Measurements from ENCODE around the gene PLAAT4. TPM values are rescaled to one million over a fixed set of nuclear protein-coding genes. Genes with fewer than 3 reads are reported as not detected.
"Not testable (repeated sequence)": the region's sequence is repeated elsewhere in the genome, so short reads cannot be mapped to it uniquely, and the experiment has no call there.

The PLAAT4 gene
- total RNA-seq, 2 experiments from 2014 or later: 16.1 to 16.6 TPM

DNA sequence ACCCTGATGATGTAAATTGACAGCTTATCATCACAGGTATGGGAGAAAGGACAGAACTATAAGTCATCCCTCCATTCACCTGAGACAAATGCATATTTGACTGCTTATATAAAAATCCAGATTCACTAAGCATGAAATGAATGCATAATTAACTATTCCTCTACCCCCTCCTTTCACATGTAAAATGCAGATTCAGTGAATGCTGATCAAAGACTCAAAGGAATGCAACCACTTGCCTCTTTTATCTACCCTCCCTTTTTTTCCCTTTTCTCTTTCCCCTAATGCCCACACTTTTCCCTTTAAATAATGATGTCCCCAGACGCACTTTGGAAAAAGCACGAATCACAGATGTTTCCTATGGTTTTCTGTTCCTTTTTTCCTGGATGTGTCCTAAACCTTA, 4.5 kb upstream of the PLAAT4 start:
- H3K9me3 Mint-ChIP-seq: no peaks in the 10 kb centered on the region
- no peaks in the 10 kb centered on the region for H3K36me3 Mint-ChIP-seq (ENCODE audit: low read depth)
- H3K27ac Mint-ChIP-seq: no peak overlapping the region
- H3K4me1 Mint-ChIP-seq (ENCODE audit: low read depth): peaks cover 73% of the 10 kb centered on the region
- no peaks in the 10 kb centered on the region for H3K27me3 Mint-ChIP-seq (ENCODE audit: low read depth)
- CTCF ChIA-PET: interaction anchor here (0.6 to 1.6 kb wide), 3 partner anchors 53 to 60 kb away, joined by 3 to 4 read pairs (median 3); no protein-coding TSS in a partner anchor
- H3K4me3 Mint-ChIP-seq: no peak overlapping the region
- intact Hi-C loops (cut with micrococcal nuclease): loop anchor here (5.0 kb wide), 1 partner anchor 105 kb away; no protein-coding TSS in a partner anchor
- DNase-seq: no peak

DNA sequence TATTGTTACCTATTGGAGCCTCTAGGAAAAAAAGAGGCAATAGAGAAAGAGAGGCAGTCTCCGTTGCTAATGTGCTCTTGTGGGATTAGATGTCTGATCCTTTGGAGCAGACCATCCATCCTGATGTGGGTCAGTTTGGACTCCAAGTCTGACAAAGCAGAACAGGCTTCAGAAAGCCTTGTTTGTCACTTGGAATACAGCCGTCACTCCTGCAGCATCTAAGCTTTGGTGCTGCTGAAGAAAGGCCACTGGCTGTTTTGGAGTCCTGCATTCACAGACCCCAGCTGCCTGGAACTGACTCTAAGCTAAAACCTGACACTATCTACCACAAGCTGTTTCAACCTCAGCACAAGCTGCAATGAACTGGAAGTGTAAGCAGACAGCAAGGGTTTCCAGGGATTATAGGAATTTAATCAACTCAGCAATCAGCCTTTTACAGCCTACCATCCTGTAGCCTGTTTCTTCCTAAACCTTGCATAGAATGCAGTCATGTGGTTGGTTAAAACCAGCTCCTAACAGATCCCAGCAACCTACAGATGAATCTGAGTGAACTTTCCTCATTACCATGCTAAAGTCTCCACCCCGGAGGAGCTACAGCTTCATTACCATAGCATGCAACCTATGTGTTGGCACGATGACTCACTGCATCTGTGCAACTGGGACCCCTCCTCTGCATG, 3.7 kb upstream of the PLAAT4 start:
- CTCF ChIA-PET: interaction anchor here (0.6 to 1.6 kb wide), 3 partner anchors 55 to 320 kb away, joined by 3 to 4 read pairs (median 3); no protein-coding TSS in a partner anchor
- Mint-ChIP-seq H3K4me3 (no peak overlapping the region), H3K36me3 (ENCODE audit: low read depth) (no peaks in the 10 kb centered on the region), H3K9me3 (no peaks in the 10 kb centered on the region), H3K27me3 (ENCODE audit: low read depth) (no peaks in the 10 kb centered on the region), H3K27ac (no peak overlapping the region), H3K4me1 (ENCODE audit: low read depth) (peaks cover 78% of the 10 kb centered on the region)
- DNase-seq: no peak
- intact Hi-C loops (cut with micrococcal nuclease): loop anchor here (5.0 kb wide), 1 partner anchor 104 kb away; no protein-coding TSS in a partner anchor

- no peak for DNase-seq
- Mint-ChIP-seq H3K4me1 (ENCODE audit: low read depth) (peaks cover 83% of the 10 kb centered on the region), H3K27ac (no peak overlapping the region), H3K36me3 (ENCODE audit: low read depth) (no peaks in the 10 kb centered on the region), H3K9me3 (no peaks in the 10 kb centered on the region), H3K27me3 (ENCODE audit: low read depth) (no peaks in the 10 kb centered on the region), H3K4me3 (no peak overlapping the region)
- intact Hi-C loops (cut with micrococcal nuclease): loop anchor here (5.0 kb wide), 1 partner anchor 103 kb away; no protein-coding TSS in a partner anchor
- CTCF ChIA-PET: interaction anchor here (0.9 kb wide), 1 partner anchor 55 kb away, joined by 3 read pairs; no protein-coding TSS in a partner anchor
Measured at GRCh38 chr11:63534076-63534475, 2.5 kb upstream of the PLAAT4 start.

DNA sequence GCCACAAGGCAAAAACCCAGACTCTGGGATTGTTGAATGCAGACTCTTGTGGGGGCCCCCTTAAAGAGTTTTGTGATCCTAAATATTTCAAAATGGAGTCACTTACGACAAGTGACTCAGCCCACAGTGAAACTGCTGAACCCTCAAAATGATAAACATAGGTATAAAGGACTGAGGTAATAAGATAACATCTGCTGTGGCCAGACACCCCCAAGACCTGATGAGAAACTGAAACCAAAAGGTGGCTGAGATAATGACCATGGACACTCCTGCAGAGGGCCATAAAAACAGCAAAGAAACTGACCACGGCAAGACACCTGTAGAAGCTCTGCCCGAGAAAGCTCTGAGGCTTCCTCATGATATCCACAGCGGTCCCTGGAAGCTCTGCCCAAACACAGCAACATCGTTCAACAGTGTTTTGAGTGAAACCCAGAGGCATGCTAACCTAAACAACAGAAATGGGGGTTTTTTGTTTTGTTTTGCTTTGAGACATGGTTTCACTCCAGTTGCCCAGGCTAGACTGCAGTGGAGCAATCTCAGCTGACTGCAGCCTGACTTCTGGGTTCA, 1.6 kb upstream of the PLAAT4 start:
- Mint-ChIP-seq H3K36me3 (ENCODE audit: low read depth) (no peaks in the 10 kb centered on the region), H3K9me3 (no peaks in the 10 kb centered on the region), H3K27me3 (ENCODE audit: low read depth) (no peaks in the 10 kb centered on the region), H3K4me1 (ENCODE audit: low read depth) (peaks cover 78% of the 10 kb centered on the region), H3K27ac (peak overlapping the region; percentile 43), H3K4me3 (no peak overlapping the region)
- no peak for DNase-seq
- CTCF ChIA-PET: interaction anchor here (1.2 kb wide), 1 partner anchor 14 kb away, joined by 4 read pairs; no protein-coding TSS in a partner anchor
- intact Hi-C loops (cut with micrococcal nuclease): loop anchor here (5.0 kb wide), 1 partner anchor 102 kb away; no protein-coding TSS in a partner anchor

DNA sequence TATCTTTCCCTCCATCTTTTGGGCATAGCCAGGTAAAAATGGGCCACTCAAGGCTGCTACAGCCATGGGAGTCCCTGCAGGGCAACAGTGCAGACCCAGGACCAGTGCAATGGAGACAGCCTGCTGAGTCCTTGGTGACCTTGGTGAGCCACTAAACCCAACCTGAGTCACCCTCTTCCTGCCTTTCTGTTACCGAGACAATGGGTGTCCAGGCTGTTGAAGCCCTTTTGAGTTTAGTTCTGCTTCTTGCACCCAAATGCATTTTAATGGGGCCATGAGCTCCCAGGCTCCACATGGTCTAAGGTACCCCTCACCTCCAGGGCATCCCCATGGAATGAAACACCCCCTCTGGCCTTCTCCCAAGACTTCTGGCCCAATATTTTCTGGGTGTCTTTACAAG, 874 bp upstream of the PLAAT4 start:
- Mint-ChIP-seq H3K27ac (peak overlapping the region; percentile 57), H3K4me3 (peak overlapping the region; percentile 72), H3K27me3 (ENCODE audit: low read depth) (no peaks in the 10 kb centered on the region), H3K9me3 (no peaks in the 10 kb centered on the region), H3K4me1 (ENCODE audit: low read depth) (peaks cover 79% of the 10 kb centered on the region), H3K36me3 (ENCODE audit: low read depth) (no peaks in the 10 kb centered on the region)
- CTCF ChIA-PET: interaction anchor here (1.2 kb wide), 1 partner anchor 13 kb away, joined by 4 read pairs; no protein-coding TSS in a partner anchor
- DNase-seq: peak; percentile 57
- intact Hi-C loops (cut with micrococcal nuclease): loop anchor here (1.0 kb wide), 2 partner anchors 18 to 32 kb away; no protein-coding TSS in a partner anchor

DNA sequence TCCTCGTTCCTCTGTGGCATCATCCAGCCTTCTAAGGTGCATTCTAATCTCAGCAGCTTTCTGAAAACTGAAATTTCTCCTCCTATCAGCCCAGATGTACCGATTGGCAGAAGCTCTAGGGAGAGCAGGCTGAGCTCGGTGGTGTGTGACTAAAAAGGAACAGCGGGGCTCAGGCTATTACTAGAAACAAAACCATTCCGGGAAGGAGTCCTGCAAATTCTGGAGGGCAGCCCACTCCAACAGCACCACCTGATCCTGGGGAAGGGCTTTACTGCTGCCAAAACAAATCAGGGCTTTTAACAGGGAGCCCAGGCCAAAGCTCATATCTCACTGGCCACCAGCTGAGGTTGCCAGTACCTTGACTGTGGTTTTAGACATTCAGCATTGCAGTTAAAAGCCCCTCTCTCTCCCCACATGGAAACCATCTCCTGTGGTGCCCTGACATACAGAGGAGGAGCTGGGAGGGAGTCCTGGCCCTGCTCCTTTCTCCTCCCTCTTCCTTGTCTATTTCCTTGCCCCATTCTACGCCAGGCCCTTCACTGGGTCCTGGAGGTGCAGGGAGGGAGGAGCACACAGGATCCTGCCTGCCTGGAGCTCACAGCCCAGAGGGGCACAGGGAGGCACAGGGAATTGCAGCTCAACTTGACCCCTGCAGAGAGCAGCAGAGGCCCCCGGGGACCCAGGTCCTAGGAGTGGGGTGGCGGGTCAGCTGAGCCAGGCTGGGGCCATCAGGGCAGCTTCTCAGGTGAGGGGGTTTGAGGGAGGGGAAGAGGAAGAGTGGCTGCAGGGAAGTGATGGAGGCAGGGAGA, 889 bp downstream of the PLAAT4 start:
- Mint-ChIP-seq H3K4me1 (ENCODE audit: low read depth) (peaks cover 76% of the 10 kb centered on the region), H3K9me3 (no peaks in the 10 kb centered on the region), H3K27me3 (ENCODE audit: low read depth) (no peaks in the 10 kb centered on the region), H3K4me3 (peak overlapping the region; percentile 72), H3K27ac (peak overlapping the region; percentile 69), H3K36me3 (ENCODE audit: low read depth) (no peaks in the 10 kb centered on the region)
- peak; percentile 44 for DNase-seq
- CTCF ChIA-PET: interaction anchor here (0.7 to 2.2 kb wide), 5 partner anchors 14 to 132 kb away, joined by 3 to 9 read pairs (median 6); no protein-coding TSS in a partner anchor
- intact Hi-C loops (cut with micrococcal nuclease): no loop called here

DNA sequence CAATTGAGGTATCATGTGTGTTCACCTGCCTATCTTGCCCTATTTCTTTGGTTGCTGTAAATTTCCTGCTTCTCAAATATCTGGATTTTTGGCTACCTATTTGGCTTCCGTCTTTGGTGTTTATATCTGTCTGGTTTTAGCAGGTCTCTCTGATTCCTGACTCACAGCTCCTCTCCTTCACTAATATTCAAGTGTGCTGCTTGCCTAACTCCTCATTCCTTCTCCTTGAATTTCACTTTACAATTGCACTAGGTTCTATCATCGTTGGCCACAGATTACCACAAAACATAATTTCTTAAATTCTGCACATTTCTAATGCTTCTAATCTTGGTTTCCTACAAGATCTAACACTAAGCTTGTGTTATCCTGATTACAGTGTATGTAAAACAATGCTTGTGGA, 5.9 kb downstream of the PLAAT4 start:
- CTCF ChIA-PET; DNase-seq; H3K27me3 Mint-ChIP-seq (ENCODE audit: low read depth); intact Hi-C loops (cut with micrococcal nuclease); H3K27ac Mint-ChIP-seq; H3K36me3 Mint-ChIP-seq (ENCODE audit: low read depth); H3K9me3 Mint-ChIP-seq; H3K4me3 Mint-ChIP-seq: not testable (repeated sequence)
- H3K4me1 Mint-ChIP-seq (ENCODE audit: low read depth): peaks cover 40% of the 10 kb centered on the region

DNA sequence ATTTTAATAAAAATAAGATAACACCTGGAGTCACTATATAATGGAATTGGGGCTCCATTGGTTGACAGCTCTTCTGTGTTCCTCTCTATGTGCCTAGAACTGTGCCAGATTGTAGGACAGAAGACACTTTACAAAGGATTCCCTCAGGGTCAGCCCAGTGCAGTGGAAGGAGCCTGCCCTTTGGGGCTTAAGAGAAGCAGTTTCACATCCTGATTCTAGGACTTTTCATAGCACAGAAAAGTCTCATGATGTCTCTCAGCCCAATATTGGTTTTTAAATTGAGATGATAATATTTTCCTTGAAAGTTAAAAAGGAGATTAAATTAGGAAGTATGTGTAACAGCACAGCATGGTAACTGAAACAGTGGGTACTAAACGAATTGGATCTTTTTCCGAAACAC, 7.1 kb downstream of the PLAAT4 start:
- H3K27ac Mint-ChIP-seq: no peak overlapping the region
- no peak overlapping the region for H3K4me3 Mint-ChIP-seq
- H3K27me3 Mint-ChIP-seq (ENCODE audit: low read depth): no peaks in the 10 kb centered on the region
- H3K9me3 Mint-ChIP-seq: no peaks in the 10 kb centered on the region
- H3K4me1 Mint-ChIP-seq (ENCODE audit: low read depth): peaks cover 29% of the 10 kb centered on the region
- no peak for DNase-seq
- CTCF ChIA-PET: no interaction called here
- intact Hi-C loops (cut with micrococcal nuclease): no loop called here
- peaks cover 5% of the 10 kb centered on the region for H3K36me3 Mint-ChIP-seq (ENCODE audit: low read depth)

DNA sequence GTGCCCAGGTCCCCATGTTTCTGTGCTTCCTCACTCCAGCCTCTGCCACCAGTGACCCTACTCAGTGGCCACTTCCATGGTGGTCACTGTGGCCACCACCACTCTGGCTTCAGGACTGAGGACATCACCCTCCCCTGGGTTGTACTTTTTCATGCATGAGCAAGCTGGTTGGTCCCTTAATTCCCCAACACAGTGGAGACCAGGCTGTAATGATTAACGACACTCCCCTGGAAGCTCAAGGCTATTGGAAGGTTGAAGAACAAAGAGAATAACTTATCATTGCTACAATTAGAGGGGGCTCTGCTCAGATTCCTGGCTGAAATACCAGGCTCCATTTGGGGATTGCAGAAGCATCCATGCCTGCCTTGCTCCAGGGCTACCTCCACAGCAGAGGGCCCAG, 10.5 kb downstream of the PLAAT4 start:
- CTCF ChIA-PET: interaction anchor here (0.6 kb wide), 1 partner anchor 1868 kb away, joined by 3 read pairs; no protein-coding TSS in a partner anchor
- Mint-ChIP-seq H3K4me3 (no peak overlapping the region), H3K27ac (no peak overlapping the region), H3K4me1 (ENCODE audit: low read depth) (peaks cover 25% of the 10 kb centered on the region), H3K27me3 (ENCODE audit: low read depth) (no peaks in the 10 kb centered on the region), H3K36me3 (ENCODE audit: low read depth) (peaks cover 5% of the 10 kb centered on the region), H3K9me3 (no peaks in the 10 kb centered on the region)
- intact Hi-C loops (cut with micrococcal nuclease): no loop called here
- DNase-seq: no peak

DNA sequence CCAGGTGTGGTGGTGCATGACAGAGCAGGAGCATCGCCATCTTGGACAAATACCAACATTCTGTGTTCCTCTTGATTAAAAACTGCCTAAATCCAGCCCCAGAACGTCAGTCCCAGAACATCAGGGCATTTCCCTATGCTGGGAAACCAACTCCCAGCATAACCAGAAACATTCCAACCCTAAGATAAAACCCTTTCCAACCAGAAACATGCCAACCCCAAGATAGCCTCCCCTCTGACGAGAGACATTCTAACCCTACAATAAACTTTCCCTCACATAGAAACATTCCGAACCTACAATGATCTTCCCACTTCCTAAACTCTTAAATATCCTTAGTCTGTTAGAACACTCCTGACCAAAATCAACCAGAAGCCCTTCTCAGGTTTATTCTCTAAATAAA, 11.6 kb downstream of the PLAAT4 start:
- H3K4me3 Mint-ChIP-seq: no peak overlapping the region
- no peak overlapping the region for H3K27ac Mint-ChIP-seq
- intact Hi-C loops (cut with micrococcal nuclease): no loop called here
- no peak for DNase-seq
- peaks cover 5% of the 10 kb centered on the region for H3K36me3 Mint-ChIP-seq (ENCODE audit: low read depth)
- peaks cover 25% of the 10 kb centered on the region for H3K4me1 Mint-ChIP-seq (ENCODE audit: low read depth)
- no peaks in the 10 kb centered on the region for H3K27me3 Mint-ChIP-seq (ENCODE audit: low read depth)
- CTCF ChIA-PET: no interaction called here
- H3K9me3 Mint-ChIP-seq: no peaks in the 10 kb centered on the region

DNA sequence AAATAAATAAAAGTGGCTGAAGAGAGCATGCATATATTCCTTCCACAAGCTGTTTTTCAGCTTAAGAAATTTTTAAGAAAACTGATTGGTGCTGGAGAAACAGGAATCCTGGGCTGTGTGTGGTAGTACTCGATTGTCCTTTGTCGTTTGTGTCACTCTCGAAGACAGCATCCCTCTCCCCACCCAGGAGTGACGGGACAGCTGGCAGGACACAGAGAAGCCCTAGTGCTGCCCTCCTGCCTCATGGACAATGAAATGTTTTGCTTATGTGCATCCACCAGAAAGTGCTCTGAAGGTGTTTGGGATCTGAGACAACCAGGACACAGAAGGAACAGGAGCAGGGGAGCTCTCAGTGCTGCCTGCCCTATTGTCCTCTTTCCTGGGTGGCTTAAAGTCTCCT, 12.8 kb downstream of the PLAAT4 start:
- H3K4me1 Mint-ChIP-seq (ENCODE audit: low read depth): peaks cover 34% of the 10 kb centered on the region
- DNase-seq: no peak
- CTCF ChIA-PET: interaction anchor here (0.9 to 1.1 kb wide), 2 partner anchors 14 to 54 kb away, joined by 3 to 4 read pairs; no protein-coding TSS in a partner anchor
- H3K36me3 Mint-ChIP-seq (ENCODE audit: low read depth): peaks cover 4% of the 10 kb centered on the region
- intact Hi-C loops (cut with micrococcal nuclease): no loop called here
- H3K9me3 Mint-ChIP-seq: no peaks in the 10 kb centered on the region
- H3K27ac Mint-ChIP-seq: no peak overlapping the region
- no peak overlapping the region for H3K4me3 Mint-ChIP-seq
- no peaks in the 10 kb centered on the region for H3K27me3 Mint-ChIP-seq (ENCODE audit: low read depth)
